HG03342 (cell line): ENCODE measurements around the gene ACCSL.
A peak's percentile ranks its signal among the peaks of the same experiment; 100 is the strongest.

Experiments
- ATAC-seq: cut with Tn5 transposase; IDR thresholded peaks from one replicate; pipeline ENCODE4 v1.9.1; 2021; ENCODE audit warnings: mild to moderate bottlenecking, moderate library complexity; ENCODE audit not compliant: unreplicated experiment

ACCSL gene

GRCh38 chr11:44017443-44018126 lies 30.2 kb upstream of the ACCSL start:
- no peak for ATAC-seq

DNA sequence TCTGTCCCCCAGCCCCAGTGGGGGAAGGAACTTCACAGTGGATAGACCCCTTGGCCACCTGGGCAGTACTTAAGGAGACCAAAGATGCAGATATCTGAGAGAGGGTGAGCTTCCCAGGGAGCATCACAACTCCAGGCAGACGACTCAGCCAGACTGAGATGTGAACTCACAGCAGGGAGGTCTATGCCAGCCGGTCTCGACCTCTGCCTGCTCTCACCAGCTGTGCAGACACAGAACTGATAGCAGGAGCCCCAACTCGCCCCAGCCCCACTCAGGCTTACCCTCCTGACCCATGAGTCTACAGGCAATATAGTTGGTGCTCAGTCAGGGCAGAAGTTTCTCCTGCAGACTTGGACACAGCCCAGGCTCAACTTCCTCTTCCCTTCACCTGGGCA lies 29.7 kb upstream of the ACCSL start:
- ATAC-seq, result no peak

DNA sequence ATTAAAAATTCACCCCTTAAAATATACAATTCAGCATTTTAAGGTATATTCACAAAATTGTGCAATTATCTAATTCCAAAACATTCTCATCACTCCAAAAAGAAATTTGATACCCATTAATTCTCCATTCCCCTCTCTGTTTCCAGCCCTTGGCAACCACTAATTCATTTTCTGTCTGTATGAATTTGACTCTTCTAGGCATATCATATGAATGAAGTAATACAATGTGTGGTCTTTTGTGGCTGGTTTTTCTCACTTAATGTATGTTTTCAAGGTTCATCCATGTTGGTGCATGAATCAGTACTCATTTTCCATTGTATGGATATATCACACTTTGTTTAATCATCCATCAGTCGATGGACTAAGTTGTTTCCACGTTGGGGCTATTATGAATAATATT lies 29.0 kb upstream of the ACCSL start:
- no peak for ATAC-seq

DNA sequence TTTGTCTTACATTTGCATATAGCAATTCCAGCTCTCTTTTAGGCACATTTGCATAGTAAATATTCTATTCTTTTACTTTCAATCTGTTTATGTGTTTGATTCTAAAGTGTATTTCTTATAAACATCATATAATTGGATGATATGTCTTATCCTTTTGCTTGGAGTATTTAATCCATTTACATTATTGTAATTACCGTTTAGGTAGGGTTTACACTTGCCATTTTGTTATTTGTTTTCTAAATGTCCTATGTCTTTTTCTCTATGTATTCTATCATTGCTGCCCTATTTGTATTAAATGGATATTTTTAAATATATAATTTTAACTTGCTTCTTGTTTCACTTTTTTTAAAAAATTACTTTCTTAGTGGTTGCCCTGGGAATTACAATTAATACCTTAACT lies 22.8 kb upstream of the ACCSL start:
- no peak for ATAC-seq

DNA sequence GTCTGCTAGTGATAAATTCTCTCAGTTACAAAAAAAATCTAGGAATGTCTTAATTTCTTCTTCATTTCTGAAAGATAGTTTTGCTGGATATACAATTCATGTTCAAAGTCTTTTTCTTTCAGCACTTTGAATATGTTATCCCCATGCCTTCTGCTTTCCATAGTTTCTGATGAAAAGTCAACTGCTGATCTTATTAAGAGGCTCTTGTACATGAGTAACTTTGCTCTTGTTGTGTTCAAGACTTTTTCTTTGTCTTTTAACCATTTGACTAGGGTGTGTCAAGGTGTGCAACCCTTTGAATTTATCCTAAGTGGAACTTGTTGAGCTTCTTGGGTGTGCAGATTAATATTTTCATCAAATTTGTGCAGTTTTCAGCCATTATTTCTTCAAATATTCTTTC lies 22.1 kb upstream of the ACCSL start:
- no peak for ATAC-seq

- ATAC-seq, result no peak
These were observed 19.4 kb upstream of the ACCSL start for GRCh38 chr11:44028401-44028800.

DNA sequence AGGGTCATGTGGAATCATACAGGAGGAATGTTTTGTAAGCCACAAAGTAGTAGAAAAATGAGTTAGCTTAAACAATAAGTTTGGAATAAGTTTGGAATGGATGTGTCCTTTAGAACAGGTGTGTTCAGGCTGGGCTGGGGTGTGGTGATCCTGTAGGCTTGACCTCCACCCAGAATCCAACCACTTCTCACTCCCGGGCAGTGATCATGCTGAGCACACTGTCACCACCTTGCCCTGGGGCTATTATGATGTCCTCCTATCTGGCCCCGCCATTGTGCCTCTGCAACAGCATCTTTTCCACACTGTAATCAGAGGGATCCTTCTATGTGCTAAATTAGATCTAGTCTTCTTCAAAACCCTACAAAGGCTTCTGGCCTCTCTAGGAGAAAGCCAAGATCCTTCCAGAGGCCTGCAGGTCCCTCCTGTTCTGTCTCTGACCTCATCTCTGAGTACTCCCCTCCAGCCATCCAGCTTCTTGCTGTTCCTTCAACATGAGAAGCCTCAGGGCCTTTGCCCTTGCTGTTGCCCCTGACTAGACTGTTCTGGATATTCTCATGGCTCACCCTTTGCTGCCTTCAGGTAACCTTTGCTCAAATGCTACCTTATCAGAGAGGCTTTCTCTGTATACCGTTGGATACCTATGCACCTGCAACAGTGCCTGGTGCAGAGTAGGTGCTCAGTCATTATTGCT lies 18.8 kb upstream of the ACCSL start:
- ATAC-seq, result no peak

GRCh38 chr11:44029507-44029845 lies 18.3 kb upstream of the ACCSL start:
- no peak for ATAC-seq

GRCh38 chr11:44029977-44030911 lies 17.5 kb upstream of the ACCSL start:
- no peak for ATAC-seq

- ATAC-seq, result no peak
These were observed 16.8 kb upstream of the ACCSL start for GRCh38 chr11:44030996-44031395.

- no peak for ATAC-seq
These were observed 16.2 kb upstream of the ACCSL start for GRCh38 chr11:44031549-44031948.

DNA sequence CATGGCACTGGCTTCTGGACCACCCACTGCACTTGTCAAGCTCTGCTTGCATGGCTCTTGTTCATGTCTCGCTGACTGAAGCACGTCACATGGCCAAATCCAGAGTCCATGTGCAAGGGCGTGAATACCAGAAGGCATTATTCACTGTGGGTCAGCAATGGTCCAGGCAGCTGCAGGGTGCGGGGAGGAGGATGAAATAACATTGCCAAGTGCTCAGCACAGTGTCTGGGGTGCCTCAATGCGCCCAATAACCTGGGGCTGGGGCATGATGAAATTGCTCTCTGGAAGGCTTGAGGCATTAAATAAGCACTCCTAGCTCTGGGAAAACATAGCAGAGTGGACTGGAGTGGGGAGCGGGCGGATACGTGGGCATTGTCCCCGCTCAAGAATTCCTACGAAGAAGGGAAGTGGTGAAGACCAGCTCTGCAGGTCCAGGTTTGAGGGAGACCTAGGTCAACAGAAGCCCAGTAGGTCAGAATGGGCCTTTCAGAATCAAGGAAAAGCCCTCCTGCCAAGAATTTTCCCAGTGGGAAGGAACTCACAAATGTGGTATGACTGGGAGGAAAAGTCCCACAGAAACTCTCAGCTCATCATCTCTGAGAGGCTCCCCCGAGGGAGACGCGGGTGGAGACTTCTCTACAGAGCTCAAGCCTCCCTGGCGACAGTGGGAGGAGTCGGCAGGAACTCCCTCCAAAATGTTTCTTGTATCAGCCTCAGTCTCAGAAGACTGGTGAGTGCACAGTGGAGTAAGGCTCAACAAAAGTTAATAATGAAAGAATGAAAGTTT lies 15.3 kb upstream of the ACCSL start:
- no peak for ATAC-seq

- ATAC-seq, result no peak
These were observed 14.3 kb upstream of the ACCSL start for GRCh38 chr11:44033411-44033850.

GRCh38 chr11:44033856-44034255 lies 13.9 kb upstream of the ACCSL start:
- no peak for ATAC-seq

DNA sequence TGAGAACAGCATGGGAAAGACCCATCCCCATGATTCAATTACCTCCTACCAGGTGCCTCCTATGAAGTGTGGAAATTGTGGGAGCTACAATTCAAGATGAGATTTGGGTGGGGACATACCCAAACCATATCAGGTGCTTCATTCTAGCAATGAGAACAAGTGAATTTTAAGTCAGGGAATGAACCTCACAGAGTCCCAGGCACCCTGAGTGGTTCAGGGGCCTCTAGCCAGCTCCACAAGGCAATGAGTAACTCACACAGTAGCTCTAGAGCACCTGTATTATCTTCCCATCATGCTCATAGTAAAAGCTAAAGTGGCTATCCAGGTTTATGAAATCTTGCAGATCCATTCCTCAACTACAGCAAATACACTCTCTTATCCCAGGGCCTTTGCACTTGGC lies 13.1 kb upstream of the ACCSL start:
- ATAC-seq, result no peak

GRCh38 chr11:44036811-44037657 lies 10.7 kb upstream of the ACCSL start:
- peak; percentile 72 for ATAC-seq

GRCh38 chr11:44037658-44037998 lies 10.2 kb upstream of the ACCSL start:
- ATAC-seq, result no peak

DNA sequence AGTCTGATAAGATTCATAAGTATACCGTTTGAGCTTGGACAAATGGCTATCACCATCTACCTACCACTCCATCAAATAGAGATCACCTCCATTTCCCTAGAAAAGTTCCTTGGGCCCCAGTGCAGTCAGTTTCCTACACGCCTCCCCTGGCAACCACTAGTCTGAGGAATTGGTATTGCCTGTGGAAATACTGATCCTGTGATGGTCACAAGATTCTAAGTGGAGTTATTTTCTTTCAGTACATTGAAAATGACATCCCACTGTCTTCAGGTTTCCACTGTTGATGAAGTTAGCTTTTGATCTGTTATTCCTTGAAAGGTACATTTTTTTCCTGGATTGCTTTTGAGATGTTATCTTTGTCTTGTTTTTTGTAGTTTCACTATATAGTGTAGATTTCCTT lies 4.6 kb upstream of the ACCSL start:
- no peak for ATAC-seq

DNA sequence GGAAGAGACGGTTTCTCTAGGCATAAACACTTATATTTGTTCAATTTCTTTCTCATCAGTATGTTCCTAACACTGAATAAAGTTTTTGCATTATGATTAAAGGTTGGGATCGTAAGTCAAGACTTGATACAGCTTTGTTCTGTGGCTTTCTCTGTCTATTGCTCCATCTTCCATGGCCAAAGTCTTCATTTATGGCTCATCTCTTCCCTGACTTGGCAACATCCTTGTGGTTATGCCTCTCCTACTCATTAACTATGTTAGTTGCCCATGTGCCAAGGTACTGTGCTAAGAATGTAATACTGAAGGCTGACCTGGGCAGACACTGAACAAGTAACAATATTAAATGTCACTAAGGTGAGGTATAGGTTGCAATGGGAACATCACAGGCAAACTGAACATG lies 1.6 kb upstream of the ACCSL start:
- ATAC-seq, result no peak

GRCh38 chr11:44047298-44047697 lies 483 bp upstream of the ACCSL start:
- ATAC-seq, result no peak
